GM18508 (cell line): Measurements from ENCODE around the gene GABBR2.
"Not testable (repeated sequence)": the region's sequence is repeated elsewhere in the genome, so short reads cannot be mapped to it uniquely, and the experiment has no call there.

Experiments used
- ATAC-seq: cut with Tn5 transposase; IDR thresholded peaks from one replicate; pipeline ENCODE4 v1.9.1; 2021; ENCODE audit warnings: moderate number of reproducible peaks; ENCODE audit not compliant: insufficient read depth, unreplicated experiment

Gene GABBR2

DNA sequence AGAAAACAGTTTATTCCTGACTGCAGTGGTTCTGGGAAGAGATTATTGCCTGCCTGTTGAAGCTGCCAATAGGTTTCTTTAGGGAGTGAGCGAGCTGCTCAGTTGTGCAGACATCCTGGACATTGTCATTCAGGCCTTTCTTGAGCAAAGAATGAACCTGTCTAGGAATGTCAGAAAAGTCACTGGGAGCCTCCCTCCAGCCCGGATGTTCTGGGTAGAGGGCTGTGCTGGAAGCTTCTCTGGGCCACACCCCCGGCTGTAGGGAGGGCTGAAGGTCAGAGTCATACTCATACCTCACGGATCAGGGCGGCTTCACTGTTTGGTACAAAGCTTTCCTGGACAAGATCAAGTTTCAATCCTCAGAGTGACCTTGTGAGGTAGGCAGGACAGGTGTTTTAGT, 419.9 kb downstream of the GABBR2 start:
- ATAC-seq = no peak

DNA sequence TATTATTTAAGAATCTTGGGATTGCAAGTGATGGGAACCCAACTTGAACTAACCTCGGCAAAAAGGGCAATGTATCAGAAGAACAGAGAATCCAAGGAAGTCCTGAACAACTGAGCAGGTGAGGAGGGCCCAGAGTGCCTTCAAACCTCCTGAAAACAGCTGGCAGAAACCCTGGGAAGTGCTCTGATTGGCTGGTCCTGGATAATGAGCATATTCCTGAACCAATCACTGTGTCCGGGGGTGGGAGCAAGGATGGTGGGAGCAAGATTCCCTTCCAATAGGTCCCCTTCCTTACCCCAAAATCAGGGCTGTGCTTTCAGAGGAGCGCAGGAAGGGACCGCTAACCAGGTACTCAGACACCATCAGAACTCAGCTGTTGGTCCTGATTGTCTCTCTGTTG, 421.4 kb downstream of the GABBR2 start:
- no peak for ATAC-seq

DNA sequence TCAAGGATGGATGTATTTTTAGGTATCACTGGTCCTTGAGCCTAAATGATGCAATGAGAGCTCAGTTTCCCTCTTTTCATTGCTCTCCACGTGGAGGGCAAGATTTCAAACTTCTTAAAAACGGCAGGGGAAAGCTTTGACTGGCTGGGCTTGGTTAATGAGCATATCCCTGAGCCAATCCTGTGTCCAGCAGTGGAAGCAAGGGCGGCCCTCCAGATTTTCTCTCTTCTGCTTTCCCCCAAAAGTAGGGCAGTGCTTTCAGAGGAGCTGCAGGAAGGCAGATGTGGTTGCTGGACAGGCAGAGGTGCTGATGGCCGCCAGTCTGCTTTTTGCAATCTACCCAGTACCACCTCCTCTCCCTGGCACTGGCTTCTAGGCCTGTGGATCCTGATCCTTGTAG, 423.3 kb downstream of the GABBR2 start:
- ATAC-seq = no peak

DNA sequence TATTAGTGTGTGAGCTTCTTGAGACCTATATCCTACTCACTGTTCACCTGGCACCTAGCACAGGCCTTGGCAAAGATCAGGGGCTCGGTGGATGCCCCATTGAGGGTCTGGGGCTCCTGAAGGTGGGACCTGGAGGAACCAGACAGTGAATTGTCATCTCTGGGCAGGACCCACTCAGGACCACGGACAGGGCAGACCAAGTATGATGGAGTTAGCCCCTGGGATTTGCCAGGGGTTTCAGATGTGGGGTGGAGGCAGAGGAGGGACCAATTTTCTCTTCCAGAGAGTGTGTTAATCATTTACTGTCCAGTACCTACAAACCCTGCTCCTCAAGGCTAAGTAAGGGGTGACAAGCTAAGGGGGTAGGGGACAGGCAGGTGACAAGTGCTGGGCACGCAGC, 424.0 kb downstream of the GABBR2 start:
- ATAC-seq = no peak

DNA sequence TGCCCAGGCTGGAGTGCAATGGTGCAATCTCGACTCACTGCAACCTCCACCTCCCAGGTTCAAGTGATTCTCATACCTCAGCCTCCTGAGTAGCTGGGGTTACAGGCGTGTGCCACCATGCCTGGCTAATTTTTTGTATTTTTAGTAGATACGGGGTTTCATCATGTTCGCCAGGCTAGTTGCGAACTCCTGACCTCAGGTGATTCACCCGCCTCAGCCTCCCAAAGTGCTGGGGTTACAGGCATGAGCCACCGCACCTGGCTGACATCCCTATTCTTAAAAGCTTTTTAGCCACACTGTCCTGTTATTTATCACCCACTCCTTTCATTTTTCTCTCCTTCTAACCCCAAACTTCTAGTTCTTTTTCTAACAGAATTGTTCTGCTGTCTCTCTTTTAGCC, 425.6 kb downstream of the GABBR2 start:
- not testable (repeated sequence) for ATAC-seq

DNA sequence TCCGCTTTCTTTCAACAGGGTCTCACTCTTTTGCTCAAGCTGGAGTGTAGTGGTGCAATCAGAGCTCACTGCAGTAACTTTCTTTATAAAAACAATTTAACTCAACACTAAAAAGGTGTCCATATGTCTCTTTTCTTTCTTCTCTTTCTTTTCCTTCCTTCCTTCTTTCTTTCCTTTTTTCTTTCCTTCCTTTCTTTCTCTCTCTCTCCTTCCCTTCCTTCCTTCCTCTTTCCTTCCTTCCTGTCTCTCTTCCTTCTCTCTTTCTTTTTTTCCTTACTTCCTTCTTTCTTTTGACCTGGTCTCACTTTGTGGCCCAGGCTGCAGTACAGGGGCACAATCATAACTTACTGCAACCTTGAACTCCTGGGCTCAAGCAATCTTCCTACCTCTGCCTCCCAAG, 427.5 kb downstream of the GABBR2 start:
- ATAC-seq = no peak

DNA sequence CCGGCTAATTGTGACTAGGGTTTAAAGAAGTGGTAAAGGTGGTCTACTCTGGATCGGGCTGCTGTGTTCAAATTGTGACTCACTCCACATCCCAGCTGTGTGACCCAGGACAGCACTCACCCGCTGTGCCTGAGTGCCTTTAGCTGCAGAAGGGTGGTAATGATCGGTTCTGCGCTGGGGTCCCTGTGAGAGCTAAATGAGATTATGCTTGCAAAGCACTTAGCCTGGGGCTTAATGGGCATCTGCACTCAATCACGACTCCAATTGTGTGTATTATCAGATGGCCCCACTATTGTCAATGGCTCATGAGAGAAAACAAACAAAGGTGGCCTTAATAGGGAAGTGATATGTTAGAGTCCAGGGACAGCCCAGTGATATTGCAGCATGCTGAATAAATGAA, 428.2 kb downstream of the GABBR2 start:
- no peak for ATAC-seq

DNA sequence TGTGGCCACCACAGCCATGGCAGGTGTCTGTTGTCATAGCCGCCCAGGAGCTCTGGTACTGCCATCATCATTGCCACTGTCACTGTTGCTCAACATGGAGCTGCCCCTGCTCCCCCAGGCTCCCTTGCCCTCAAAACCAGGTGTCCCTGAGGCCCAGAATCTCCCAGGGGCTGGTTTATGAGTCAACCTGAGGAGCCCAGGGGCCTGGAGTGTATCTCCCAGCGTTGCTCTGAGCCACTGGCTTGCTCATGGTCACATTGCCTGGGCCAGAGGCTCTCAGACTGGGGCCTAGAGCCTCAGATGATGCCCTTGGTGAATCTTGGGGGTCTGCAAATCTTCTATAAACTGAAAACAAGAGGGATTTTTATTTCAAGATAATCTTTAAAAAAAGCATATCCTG, 428.6 kb downstream of the GABBR2 start:
- ATAC-seq = no peak

DNA sequence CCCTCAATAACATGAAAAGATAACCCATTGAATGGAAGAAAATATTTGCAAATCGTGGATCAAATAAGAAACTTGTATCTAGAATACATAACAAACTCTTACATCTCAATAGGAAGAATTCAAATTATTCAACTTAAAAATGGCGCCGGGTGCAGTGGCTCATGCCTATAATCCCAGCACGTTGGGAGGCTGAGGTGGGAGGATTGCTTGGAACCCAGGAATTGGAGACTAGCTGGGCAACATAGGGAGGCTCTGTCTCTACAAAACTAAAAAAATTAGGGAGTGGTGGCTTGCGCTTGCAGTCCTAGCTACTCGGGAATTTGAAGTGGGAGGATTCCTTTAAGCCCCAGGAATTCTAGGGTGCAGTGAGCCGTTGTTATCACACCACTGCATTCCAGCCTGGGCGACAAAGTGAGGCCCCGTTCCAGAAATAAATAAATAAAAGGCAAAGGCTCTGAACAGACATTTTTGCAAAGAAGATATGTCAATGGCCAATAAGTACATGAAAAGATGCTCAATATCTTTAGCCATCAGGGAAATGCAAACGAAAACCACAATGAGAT, 431.7 kb downstream of the GABBR2 start:
- no peak for ATAC-seq

DNA sequence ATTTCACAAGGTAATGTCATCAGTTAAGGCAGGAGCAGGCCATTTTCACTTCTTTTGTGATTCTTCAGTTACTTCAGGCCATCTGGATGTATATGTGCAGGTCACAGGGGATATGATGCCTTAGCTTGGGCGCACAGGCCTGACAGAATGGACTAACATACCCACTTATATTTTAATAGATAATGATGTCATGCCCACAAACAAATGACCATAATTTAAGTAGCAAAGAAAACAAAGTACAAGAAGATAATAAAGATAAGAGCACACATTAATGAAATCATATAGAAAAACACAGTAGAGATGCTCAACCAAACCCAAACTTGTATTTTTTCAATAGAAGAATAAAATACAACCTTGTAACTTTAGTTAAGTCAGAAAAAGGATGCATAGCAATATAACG, 433.6 kb downstream of the GABBR2 start:
- no peak for ATAC-seq

DNA sequence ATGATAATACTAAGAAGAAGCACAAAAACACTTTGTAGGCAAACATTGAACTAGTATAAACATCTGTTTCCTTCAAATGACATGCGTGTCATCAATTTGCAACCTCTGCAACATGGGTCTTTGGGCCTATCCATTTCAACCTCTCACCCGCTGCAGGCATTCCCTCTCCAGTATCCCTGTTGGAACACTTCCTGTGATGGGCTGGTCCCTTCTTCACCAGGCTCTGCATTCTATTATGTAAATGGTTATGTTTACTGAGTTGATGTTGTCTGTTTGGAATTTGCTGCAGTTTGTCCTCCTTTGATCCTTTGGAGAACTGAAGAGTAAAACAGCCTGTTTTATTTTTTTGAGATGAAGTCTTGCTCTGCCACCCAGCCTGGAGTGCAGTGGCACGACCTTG, 436.7 kb downstream of the GABBR2 start:
- no peak for ATAC-seq

DNA sequence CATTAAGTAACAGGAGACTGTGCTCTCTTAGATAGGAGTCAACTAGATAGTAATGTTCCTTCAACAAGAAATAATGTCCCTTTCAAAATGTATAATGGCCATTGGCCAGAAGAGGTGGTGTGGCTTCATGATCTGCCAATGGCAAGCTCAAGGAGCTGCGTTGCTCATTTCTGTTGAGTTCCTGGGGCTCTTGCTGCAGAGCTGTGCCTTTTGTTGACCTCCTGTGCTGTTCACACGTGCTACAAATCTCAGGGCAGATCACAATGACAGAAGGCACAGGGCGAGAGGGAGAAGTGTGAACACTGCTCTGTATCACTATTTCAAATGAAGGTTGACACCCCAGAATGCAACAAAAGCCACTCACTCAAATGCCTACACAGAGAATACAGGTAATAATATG, 437.3 kb downstream of the GABBR2 start:
- no peak for ATAC-seq

DNA sequence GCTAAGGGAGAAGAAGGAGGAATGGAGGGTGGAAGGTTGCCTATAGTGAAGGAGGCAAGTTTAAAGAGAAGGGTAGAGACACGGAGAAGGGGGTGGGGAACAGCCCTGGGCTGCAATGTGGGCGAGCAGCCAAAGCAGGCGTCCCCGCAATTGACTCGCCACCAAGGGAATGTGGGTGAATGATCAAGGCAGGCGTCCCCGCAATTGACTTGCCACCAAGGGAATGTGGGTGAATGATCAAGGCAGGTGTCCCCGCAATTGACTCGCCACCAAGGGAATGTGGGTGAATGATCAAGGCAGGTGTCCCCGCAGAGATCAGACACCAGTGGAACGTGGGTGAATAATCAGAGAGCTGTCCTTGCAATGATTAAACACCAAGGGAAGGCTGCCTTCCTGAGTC, 438.5 kb downstream of the GABBR2 start:
- ATAC-seq = not testable (repeated sequence)

DNA sequence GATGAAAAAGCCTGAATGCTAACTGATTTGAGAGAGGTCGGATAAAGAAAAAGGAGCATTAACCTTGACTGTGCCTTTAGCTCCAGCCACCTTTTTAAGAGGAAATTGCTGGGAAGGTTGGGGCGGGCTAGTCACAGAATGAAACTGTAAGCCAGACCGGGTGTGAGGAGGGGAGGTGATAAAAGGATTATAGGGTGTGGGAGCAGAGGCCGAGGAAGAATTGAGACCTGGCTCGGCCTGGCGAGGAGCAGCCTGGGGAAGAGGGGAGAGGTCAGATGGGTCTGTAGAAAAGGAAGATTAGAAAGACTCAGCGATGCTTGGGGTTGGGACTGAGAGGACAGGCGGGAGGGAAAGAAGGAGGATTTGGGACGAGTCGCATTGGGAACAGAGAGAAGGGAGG, 439.1 kb downstream of the GABBR2 start:
- not testable (repeated sequence) for ATAC-seq

DNA sequence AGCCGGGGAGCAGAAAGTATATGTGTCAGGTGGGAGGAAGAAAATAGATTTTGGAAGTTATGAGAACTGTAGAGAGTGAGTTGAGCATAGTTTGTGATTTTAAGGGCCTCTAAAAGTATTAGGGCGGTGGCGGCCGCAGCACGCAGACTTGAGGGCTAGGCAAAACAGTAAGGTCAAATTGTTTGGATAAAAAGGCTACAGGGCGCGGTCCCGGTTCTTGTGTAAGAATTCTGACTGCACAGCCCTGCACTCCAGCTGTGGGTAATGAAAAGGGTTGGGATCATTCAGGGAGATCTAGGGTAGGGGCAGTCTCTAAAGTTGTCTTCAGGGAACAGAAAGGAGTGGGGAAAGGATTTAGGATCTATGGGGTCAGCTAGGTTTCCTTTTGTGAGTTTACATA, 441.2 kb downstream of the GABBR2 start:
- ATAC-seq = not testable (repeated sequence)

DNA sequence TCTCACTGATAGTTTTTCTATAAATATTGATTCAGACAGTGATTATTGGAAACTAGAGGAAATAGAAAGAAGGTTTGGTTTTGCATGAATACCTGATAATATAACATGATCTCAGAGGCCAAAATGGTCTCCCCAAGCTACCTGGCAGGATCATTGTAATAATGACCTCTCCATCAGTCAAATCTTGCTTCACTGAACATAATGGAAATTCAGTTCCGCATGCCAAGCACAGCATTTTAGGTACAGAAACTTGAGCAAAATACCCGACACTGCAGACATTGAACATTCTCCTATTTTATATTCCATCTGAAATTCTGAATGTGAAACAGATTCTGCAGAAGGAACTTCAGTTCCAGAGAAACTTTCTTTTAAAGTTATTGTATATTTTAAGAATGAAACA, 444.2 kb downstream of the GABBR2 start:
- ATAC-seq = no peak

DNA sequence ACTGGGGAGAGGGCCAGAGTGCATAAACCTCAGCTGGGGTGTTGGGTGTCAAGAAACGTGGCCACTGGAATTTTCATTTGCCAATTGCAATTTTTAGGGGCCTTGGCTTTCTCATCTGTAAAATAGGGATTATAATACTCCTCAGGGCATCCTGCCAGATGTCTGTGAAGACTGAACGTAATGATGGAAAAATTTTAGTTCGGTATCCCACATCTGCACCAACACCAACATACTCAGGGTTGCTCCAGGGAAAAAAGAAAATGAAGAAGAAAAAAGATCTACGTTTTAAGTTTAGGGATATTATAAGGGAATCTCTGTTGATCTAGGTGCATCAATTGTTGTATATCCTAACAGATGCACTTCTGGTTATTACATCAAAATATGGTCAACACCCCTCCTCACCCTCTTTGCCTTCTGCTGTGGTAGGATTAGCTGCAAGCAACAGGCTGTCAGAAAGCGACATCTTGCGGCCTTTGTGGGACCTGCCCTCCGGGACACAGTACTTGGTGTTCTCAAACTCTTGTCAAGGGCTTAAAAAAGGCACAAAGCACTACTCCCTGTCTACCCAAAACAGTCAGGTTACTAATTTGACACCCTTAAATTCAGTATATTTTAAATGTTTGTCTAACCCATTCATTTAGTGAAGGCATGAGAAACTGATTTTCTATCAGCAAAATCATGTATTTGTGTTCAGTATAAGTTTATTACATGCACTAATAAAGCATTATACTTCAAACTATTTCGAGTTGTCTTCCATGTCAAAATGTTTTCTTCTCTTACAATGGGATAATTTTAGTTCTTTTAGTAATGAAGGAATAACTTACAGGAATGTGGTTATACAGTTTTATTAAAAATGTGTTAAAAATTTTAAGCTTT, 445.0 kb downstream of the GABBR2 start:
- ATAC-seq = no peak

DNA sequence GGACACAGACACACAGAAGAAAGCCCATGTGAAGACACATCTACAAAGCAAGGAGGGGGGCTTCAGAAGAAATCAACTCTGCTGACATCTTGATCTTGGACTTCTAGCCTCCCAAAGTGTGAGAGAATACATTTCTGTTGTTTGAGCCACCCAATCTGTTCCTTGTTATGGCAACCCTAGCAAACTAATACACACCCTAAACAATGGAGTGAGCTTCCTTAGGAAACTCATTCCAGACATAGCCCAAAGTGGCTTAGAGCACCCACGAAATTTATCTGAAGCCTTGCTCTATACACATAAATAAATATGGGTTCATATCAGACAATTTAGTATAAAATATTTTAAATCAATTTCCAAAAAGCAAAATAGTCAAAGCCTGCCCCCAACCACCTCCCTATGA, 445.7 kb downstream of the GABBR2 start:
- ATAC-seq = no peak

DNA sequence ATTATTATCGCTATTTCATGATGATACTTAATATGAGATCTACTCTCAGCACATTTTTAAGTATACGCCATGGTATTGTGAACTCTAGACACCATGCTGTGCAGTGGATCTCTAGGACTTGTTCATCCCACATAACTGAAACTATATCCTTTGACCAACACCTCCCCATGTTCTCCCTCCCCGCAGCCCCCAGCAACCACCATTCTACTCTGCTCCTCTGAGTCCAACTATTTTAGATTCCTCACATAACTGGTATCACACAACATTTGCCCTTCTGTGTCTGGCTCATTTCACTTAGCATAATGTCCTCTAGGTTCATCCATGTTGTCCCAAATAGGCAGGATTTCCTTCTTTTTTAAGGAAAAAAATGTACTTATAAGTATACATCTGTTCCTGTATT, 446.7 kb downstream of the GABBR2 start:
- no peak for ATAC-seq

DNA sequence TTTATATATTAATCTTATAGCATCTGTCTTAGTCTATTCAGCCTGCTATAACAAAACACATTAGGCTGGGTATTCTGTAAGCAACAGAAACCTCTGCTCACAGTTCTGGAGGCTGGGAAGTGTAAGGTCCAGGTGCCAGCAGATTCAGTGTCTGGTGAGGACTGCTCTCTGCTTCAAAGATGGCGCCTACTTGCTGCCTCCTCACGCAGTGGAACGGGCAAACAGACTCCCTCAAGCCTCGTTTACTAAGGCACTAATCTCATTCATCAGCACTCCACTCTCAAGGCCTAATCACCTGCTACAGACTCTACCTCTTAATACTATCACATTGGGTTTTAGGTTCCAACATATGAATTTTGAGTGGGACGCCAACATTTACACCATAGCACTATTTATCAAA, 448.1 kb downstream of the GABBR2 start:
- no peak for ATAC-seq

DNA sequence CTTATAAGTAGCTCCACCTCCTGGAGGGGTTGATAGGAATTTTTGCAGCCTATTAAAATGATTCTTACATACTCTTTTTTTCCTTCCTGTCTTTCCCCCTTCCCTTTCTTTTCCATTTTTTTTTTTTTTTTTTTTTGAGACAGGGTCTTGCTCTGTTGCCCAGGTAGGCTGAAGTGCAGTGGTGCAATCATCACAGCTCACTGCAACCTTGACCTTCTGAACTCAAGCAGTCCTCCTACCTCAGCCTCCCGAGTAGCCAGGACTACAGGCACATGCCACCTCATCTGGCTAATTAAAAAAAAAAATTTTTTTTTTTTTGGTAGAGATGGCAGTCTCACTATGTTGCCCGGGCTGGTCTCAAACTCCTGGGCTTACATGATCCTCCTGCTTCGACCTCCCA, 448.9 kb downstream of the GABBR2 start:
- ATAC-seq = no peak

DNA sequence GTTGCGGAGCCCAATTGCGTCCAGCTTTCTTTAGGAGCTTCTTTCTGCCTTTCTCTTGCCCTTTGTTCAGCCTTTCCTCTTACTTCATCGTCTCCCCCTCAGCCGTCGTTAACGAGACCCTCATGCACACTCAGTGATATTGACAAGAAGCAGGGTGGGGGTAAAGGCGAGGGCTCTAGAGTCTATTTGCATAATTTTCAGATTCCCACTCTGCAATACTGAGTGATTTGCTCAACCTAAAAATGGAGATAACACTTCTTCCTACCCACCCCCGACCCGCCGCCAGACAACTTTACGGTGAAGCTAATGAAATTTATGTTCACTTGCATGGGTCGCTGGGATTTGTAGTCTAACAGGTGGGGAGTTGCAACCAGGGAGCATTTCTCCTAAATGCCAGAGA, 452.0 kb downstream of the GABBR2 start:
- ATAC-seq = no peak
